Measurements from ENCODE around the gene MCM3AP.

MCM3AP gene

DNA sequence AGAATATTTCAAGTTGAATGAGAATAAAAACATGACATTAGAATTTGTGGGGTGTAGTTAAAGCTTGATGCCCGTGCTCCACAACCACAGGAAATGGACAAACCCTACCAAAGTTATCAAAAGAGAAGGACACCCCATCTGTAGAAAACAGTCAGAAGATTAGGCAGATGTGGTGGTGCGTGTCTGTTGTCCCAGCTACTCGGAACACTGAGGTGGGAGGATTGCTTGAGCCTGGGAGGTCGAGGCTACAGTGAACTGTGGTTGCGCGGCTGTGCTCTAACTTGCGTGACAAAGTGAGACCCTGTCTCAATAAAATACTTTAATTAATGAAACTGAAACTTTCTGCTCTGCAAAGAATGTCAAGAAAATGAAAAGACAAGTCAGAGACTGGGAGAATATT, 99.7 kb downstream of the MCM3AP start:
- H4K8ac ChIP-seq (ENCODE audit: low read depth, low read length), result no peak overlapping the region
- no CpG with 5 or more reads among the region's 7 CpGs for WGBS, 2 donors (ENCODE audit: extremely low coverage in 2 of 2, insufficient read length in 2 of 2, insufficient replicate concordance in 1 of 2)
- DNase-seq (ENCODE audit: low spot score), result no peak

More for the DNA sequence above, 99.7 kb downstream of the MCM3AP start:
- Histone ChIP-seq H2AK5ac (ENCODE audit: low read depth, low read length) (no peak overlapping the region), H3K4ac (ENCODE audit: low read length) (no peak overlapping the region), H4K91ac (ENCODE audit: low read depth, low read length, poor library complexity) (no peak overlapping the region), H3K27me3 (ENCODE audit: control insufficient read depth in 3 of 3, insufficient read depth in 3 of 3, low read depth in 1 of 3, low read length in 3 of 3) (no peaks in the 10 kb centered on the region), H3K4me2 (ENCODE audit: insufficient read depth, low read length, poor library complexity, severe bottlenecking) (no peak overlapping the region), H2BK5ac (ENCODE audit: low read length) (no peak overlapping the region), H3K27ac (replicated peaks; ENCODE audit: low read length) (no peak overlapping the region), H3K36me3 (replicated peaks in 1 of 2; ENCODE audit: control insufficient read depth in 2 of 2, insufficient read depth in 2 of 2, low read length in 2 of 2) (peaks cover 6 to 21% of the 10 kb centered on the region in 2 donors), H2BK12ac (ENCODE audit: low read length) (no peak overlapping the region), H2AFZ (ENCODE audit: low read length) (no peak overlapping the region), H2BK120ac (ENCODE audit: low read depth, low read length) (no peak overlapping the region), H2BK15ac (ENCODE audit: low read length) (no peak overlapping the region), H3K9me3 (replicated peaks in 1 of 2; ENCODE audit: control insufficient read depth in 2 of 2, insufficient read depth in 1 of 2, low read depth in 1 of 2, low read length in 2 of 2) (no peaks in the 10 kb centered on the region), H3K4me1 (ENCODE audit: control insufficient read depth in 2 of 2, insufficient read depth in 1 of 2, low read depth in 1 of 2, low read length in 2 of 2) (peaks cover 25 to 36% of the 10 kb centered on the region in 2 donors), H3K18ac (ENCODE audit: low read length) (no peak overlapping the region), H3K4me3 (ENCODE audit: low read length in 2 of 2) (no peak overlapping the region), H3K79me1 (ENCODE audit: low read depth, low read length) (peaks cover 13% of the 10 kb centered on the region), H3K9ac (ENCODE audit: low read depth, low read length, poor library complexity) (no peak overlapping the region), H3K23ac (ENCODE audit: low read depth, low read length, poor library complexity) (no peak overlapping the region), H3K14ac (ENCODE audit: low read length) (no peak overlapping the region)
